DOHH2 (cell line): ENCODE measurements around the gene MTHFD1.

Experiments
- H3F3A ChIP-seq: fragments of 200-600 bp; sonication (generic), shearing (Covaris generic); 2 replicates; pipeline ENCODE4 v1.6.0; 2016; ENCODE audit warnings: antibody characterized with exemption, mild to moderate bottlenecking; ENCODE audit not compliant: control insufficient read depth, insufficient read depth
- H3K27ac ChIP-seq: fragments of 200-600 bp; sonication (generic); 2 replicates; pipeline ENCODE4 v1.5.1; 2014; ENCODE audit warnings: low read depth, mild to moderate bottlenecking, low read length, moderate library complexity
- H3K27me3 ChIP-seq: fragments of 200-600 bp; sonication (generic); 2 replicates; pipeline ENCODE4 v1.6.1; 2014; ENCODE audit warnings: mild to moderate bottlenecking, low read length, mixed read lengths; ENCODE audit not compliant: control insufficient read depth
- H3K36me3 ChIP-seq: fragments of 200-600 bp; sonication (generic); 2 replicates; pipeline ENCODE4 v1.6.1; 2014; ENCODE audit warnings: mild to moderate bottlenecking, low read length, moderate library complexity, mixed read lengths; ENCODE audit not compliant: control insufficient read depth
- H3K4me1 ChIP-seq: fragments of 200-600 bp; sonication (generic); 2 replicates; pipeline ENCODE4 v1.6.1; 2014; ENCODE audit warnings: mild to moderate bottlenecking, low read length, mixed read lengths; ENCODE audit not compliant: control insufficient read depth
- H3K4me2 ChIP-seq: fragments of 200-600 bp; sonication (generic); 2 replicates; pipeline ENCODE4 v1.6.0; 2014; ENCODE audit warnings: mild to moderate bottlenecking, low read length, moderate library complexity
- H3K4me3 ChIP-seq: fragments of 200-600 bp; sonication (generic); 2 replicates; pipeline ENCODE4 v1.5.1; 2014; ENCODE audit warnings: mild to moderate bottlenecking, low read length, mixed read lengths
- H3K79me2 ChIP-seq: fragments of 200-600 bp; sonication (generic); 2 replicates; pipeline ENCODE4 v1.6.1; 2014; ENCODE audit warnings: mild to moderate bottlenecking, low read length, mixed read lengths; ENCODE audit not compliant: control insufficient read depth
- H3K9me2 ChIP-seq: fragments of 200-600 bp; sonication (generic); replicated peaks from 2 replicates; pipeline ENCODE4 v1.6.1; 2014; ENCODE audit warnings: mild to moderate bottlenecking, low read length, mixed read lengths; ENCODE audit not compliant: control insufficient read depth
- H3K9me3 ChIP-seq: fragments of 200-600 bp; sonication (generic); 2 replicates; pipeline ENCODE4 v1.6.1; 2014; ENCODE audit warnings: antibody characterized with exemption, low read length, mixed read lengths; ENCODE audit not compliant: control insufficient read depth, insufficient read depth
- H4K20me1 ChIP-seq: fragments of 200-600 bp; sonication (generic); 2 replicates; pipeline ENCODE4 v1.6.0; 2014; ENCODE audit warnings: low read depth, mild to moderate bottlenecking, antibody characterized with exemption, low read length, moderate library complexity; ENCODE audit not compliant: control insufficient read depth, insufficient read depth
- CTCF ChIP-seq: fragments of 200-600 bp; sonication (generic); IDR thresholded peaks from one replicate; pipeline ENCODE4 v1.5.1; 2014; ENCODE audit warnings: antibody characterized with exemption, mild to moderate bottlenecking, low read depth, low read length; ENCODE audit not compliant: poor library complexity, severe bottlenecking
- EZH2phosphoT487 ChIP-seq: fragments of 200-600 bp; sonication (generic); IDR thresholded peaks from 2 replicates; pipeline ENCODE4 v1.6.1; 2017; ENCODE audit warnings: borderline replicate concordance, mild to moderate bottlenecking, antibody characterized with exemption, low read length, moderate library complexity, mixed read lengths

The MTHFD1 gene

GRCh38 chr14:64412237-64412636 lies 24.1 kb downstream of the MTHFD1 start:
- TF ChIP-seq CTCF (no peak), EZH2phosphoT487 (no peak)
- Histone ChIP-seq H3K4me3 (no peak overlapping the region), H3K36me3 (peaks cover 91% of the 10 kb centered on the region), H3K9me2 (no peaks in the 10 kb centered on the region), H3K4me2 (no peak overlapping the region), H3K9me3 (no peaks in the 10 kb centered on the region), H3K4me1 (no peaks in the 10 kb centered on the region), H3F3A (no peaks in the 10 kb centered on the region), H4K20me1 (no peaks in the 10 kb centered on the region), H3K79me2 (peaks cover 34% of the 10 kb centered on the region), H3K27me3 (no peaks in the 10 kb centered on the region), H3K27ac (no peak overlapping the region)

- Histone ChIP-seq H3K36me3 (peaks cover 86% of the 10 kb centered on the region), H3K4me2 (no peak overlapping the region), H3K4me3 (no peak overlapping the region), H3K9me2 (no peaks in the 10 kb centered on the region), H3K9me3 (no peaks in the 10 kb centered on the region), H3K27me3 (no peaks in the 10 kb centered on the region), H3K4me1 (no peaks in the 10 kb centered on the region), H4K20me1 (no peaks in the 10 kb centered on the region), H3K79me2 (no peaks in the 10 kb centered on the region), H3F3A (no peaks in the 10 kb centered on the region), H3K27ac (no peak overlapping the region)
- TF ChIP-seq EZH2phosphoT487, result no peak
- TF ChIP-seq CTCF, result no peak
Measured at GRCh38 chr14:64416348-64416932, 28.3 kb downstream of the MTHFD1 start.

GRCh38 chr14:64417055-64417770 lies 29.1 kb downstream of the MTHFD1 start:
- Histone ChIP-seq H3K4me3 (no peak overlapping the region), H3K79me2 (no peaks in the 10 kb centered on the region), H3K9me3 (no peaks in the 10 kb centered on the region), H3K4me2 (no peak overlapping the region), H3K27me3 (no peaks in the 10 kb centered on the region), H3K4me1 (no peaks in the 10 kb centered on the region), H3K9me2 (no peaks in the 10 kb centered on the region), H3K27ac (no peak overlapping the region), H4K20me1 (no peaks in the 10 kb centered on the region), H3K36me3 (peaks cover 85% of the 10 kb centered on the region), H3F3A (no peaks in the 10 kb centered on the region)
- TF ChIP-seq EZH2phosphoT487 (no peak), CTCF (no peak)
